NCI-H146 treated with DMSO at 0.1 percent for 48 hours (cell line): Measurements from ENCODE around the gene CEBPA.

Experiments used
- DNase-seq: peaks from one replicate; lab custom pipeline; 2025; ENCODE audit not compliant: unreplicated experiment; lab: John Stamatoyannopoulos, UW

Gene CEBPA

GRCh38 chr19:33289261-33289660 is 13.1 kb downstream of the CEBPA start:
- no peak for DNase-seq

GRCh38 chr19:33288666-33289065 is 13.7 kb downstream of the CEBPA start:
- DNase-seq = no peak

GRCh38 chr19:33287927-33288326 is 14.4 kb downstream of the CEBPA start:
- no peak for DNase-seq

GRCh38 chr19:33287438-33287837 is 14.9 kb downstream of the CEBPA start:
- DNase-seq = no peak

GRCh38 chr19:33286899-33287298 is 15.4 kb downstream of the CEBPA start:
- no peak for DNase-seq

- DNase-seq = no peak
Observed at GRCh38 chr19:33285441-33285927, 16.9 kb downstream of the CEBPA start.

- no peak for DNase-seq
Observed at GRCh38 chr19:33284756-33285155, 17.6 kb downstream of the CEBPA start.

GRCh38 chr19:33284146-33284643 is 18.1 kb downstream of the CEBPA start:
- no peak for DNase-seq

- no peak for DNase-seq
Observed at GRCh38 chr19:33283589-33283988, 18.7 kb downstream of the CEBPA start.

- no peak for DNase-seq
Observed at GRCh38 chr19:33282036-33282671, 20.2 kb downstream of the CEBPA start.

- no peak for DNase-seq
Observed at GRCh38 chr19:33281296-33281926, 20.9 kb downstream of the CEBPA start.

GRCh38 chr19:33280351-33280921 is 21.9 kb downstream of the CEBPA start:
- DNase-seq = no peak

- DNase-seq = no peak
Observed at GRCh38 chr19:33279430-33280350, 22.6 kb downstream of the CEBPA start.

- DNase-seq = no peak
Observed at GRCh38 chr19:33278403-33279269, 23.7 kb downstream of the CEBPA start.

- DNase-seq = no peak
Observed at GRCh38 chr19:33278023-33278402, 24.3 kb downstream of the CEBPA start.

- no peak for DNase-seq
Observed at GRCh38 chr19:33277434-33277833, 24.9 kb downstream of the CEBPA start.

- no peak for DNase-seq
Observed at GRCh38 chr19:33275933-33276619, 26.3 kb downstream of the CEBPA start.

GRCh38 chr19:33275559-33275932 is 26.8 kb downstream of the CEBPA start:
- no peak for DNase-seq

- no peak for DNase-seq
Observed at GRCh38 chr19:33274663-33275558, 27.4 kb downstream of the CEBPA start.
